Activated CD4-positive, alpha-beta T cell treated with anti-CD3 and anti-CD28 coated beads, Interleukin-2, amount 10 ng/mL, durations not matched to agents 24 days and 14 days (primary cell): ENCODE measurements around the gene POLR1B. TPM values are rescaled to one million over a fixed set of nuclear protein-coding genes. Genes with fewer than 3 reads are reported as not detected.

Source experiments
- DNase-seq: peaks from one replicate; pipeline ENCODE4 v3.0.0; 2022
- H3K27ac Mint-ChIP-seq: one replicate; pipeline ENCODE4 v1.8.0; 2022; ENCODE audit warnings: mild to moderate bottlenecking, mixed read lengths
- H3K27me3 Mint-ChIP-seq: one replicate; pipeline ENCODE4 v1.8.0; 2022; ENCODE audit warnings: mixed read lengths
- H3K36me3 Mint-ChIP-seq: one replicate; pipeline ENCODE4 v1.8.0; 2022; ENCODE audit warnings: low read depth, mild to moderate bottlenecking, mixed read lengths
- H3K4me1 Mint-ChIP-seq: one replicate; pipeline ENCODE4 v1.8.0; 2021; ENCODE audit warnings: mixed read lengths
- H3K4me3 Mint-ChIP-seq: one replicate; pipeline ENCODE4 v1.8.0; 2022; ENCODE audit warnings: mild to moderate bottlenecking, moderate library complexity, mixed read lengths
- H3K9me3 Mint-ChIP-seq: one replicate; pipeline ENCODE4 v1.8.0; 2021; ENCODE audit warnings: mixed read lengths
- intact Hi-C: fragments of 100-400 bp; cut with micrococcal nuclease; formaldehyde crosslinking; loops from one replicate; pipeline ENCODE4 v1.15.1; 2023
- total RNA-seq: library from RNA; stranded (reverse); gene quantifications from 2 replicates; pipeline ENCODE4 v1.2.3, GENCODE V29; 2022

Gene POLR1B
- total RNA-seq, 1 donor from 2014 or later = 71.9 TPM

GRCh38 chr2:112577756-112578155 lies 35.5 kb downstream of the POLR1B start:
- Mint-ChIP-seq H3K4me3 (no peak overlapping the region), H3K9me3 (no peaks in the 10 kb centered on the region), H3K36me3 (peaks cover 45% of the 10 kb centered on the region), H3K4me1 (peaks cover 11% of the 10 kb centered on the region), H3K27ac (no peak overlapping the region), H3K27me3 (no peaks in the 10 kb centered on the region)
- intact Hi-C loops = no loop called here
- DNase-seq = no peak

- Mint-ChIP-seq H3K27me3 (no peaks in the 10 kb centered on the region), H3K36me3 (peaks cover 34% of the 10 kb centered on the region), H3K4me1 (peaks cover 19% of the 10 kb centered on the region), H3K27ac (no peak overlapping the region), H3K4me3 (no peak overlapping the region), H3K9me3 (no peaks in the 10 kb centered on the region)
- DNase-seq = no peak
- intact Hi-C loops = no loop called here
These were observed 37.0 kb downstream of the POLR1B start for GRCh38 chr2:112579241-112579640.

GRCh38 chr2:112580084-112580483 lies 37.8 kb downstream of the POLR1B start:
- intact Hi-C loops = loop anchor here (10.0 kb wide), 1 partner anchor 395 kb away; no protein-coding TSS in a partner anchor
- no peak overlapping the region for H3K27ac Mint-ChIP-seq
- H3K27me3 Mint-ChIP-seq = no peaks in the 10 kb centered on the region
- peaks cover 25% of the 10 kb centered on the region for H3K4me1 Mint-ChIP-seq
- H3K4me3 Mint-ChIP-seq = no peak overlapping the region
- no peaks in the 10 kb centered on the region for H3K9me3 Mint-ChIP-seq
- DNase-seq = no peak
- H3K36me3 Mint-ChIP-seq = peaks cover 27% of the 10 kb centered on the region

GRCh38 chr2:112582314-112582746 lies 40.1 kb downstream of the POLR1B start:
- H3K27me3 Mint-ChIP-seq = no peaks in the 10 kb centered on the region
- H3K27ac Mint-ChIP-seq = peak overlapping the region; percentile 74
- no peak overlapping the region for H3K4me3 Mint-ChIP-seq
- peaks cover 35% of the 10 kb centered on the region for H3K4me1 Mint-ChIP-seq
- peak; percentile 81 for DNase-seq
- H3K36me3 Mint-ChIP-seq = peaks cover 20% of the 10 kb centered on the region
- no peaks in the 10 kb centered on the region for H3K9me3 Mint-ChIP-seq
- intact Hi-C loops = loop anchor here (10.0 kb wide), 1 partner anchor 398 kb away; no protein-coding TSS in a partner anchor

GRCh38 chr2:112583497-112584133 lies 41.4 kb downstream of the POLR1B start:
- Mint-ChIP-seq H3K27me3 (no peaks in the 10 kb centered on the region), H3K4me1 (peaks cover 35% of the 10 kb centered on the region), H3K36me3 (peaks cover 20% of the 10 kb centered on the region), H3K4me3 (peak overlapping the region; percentile 93), H3K9me3 (no peaks in the 10 kb centered on the region), H3K27ac (peak overlapping the region; percentile 99)
- peak; percentile 67 for DNase-seq
- intact Hi-C loops = loop anchor here (1.0 to 10.0 kb wide), 7 partner anchors 41 to 399 kb away; partner anchors contain the start of genes POLR1B, SLC20A1 and ZC3H8

- intact Hi-C loops = loop anchor here (1.0 to 10.0 kb wide), 7 partner anchors 42 to 400 kb away; partner anchors contain the start of genes POLR1B, SLC20A1 and ZC3H8
- peaks cover 33% of the 10 kb centered on the region for H3K4me1 Mint-ChIP-seq
- no peaks in the 10 kb centered on the region for H3K27me3 Mint-ChIP-seq
- peak; percentile 98 for DNase-seq
- H3K9me3 Mint-ChIP-seq = no peaks in the 10 kb centered on the region
- H3K27ac Mint-ChIP-seq = peak within 1 kb of the TSS; percentile 99
- peak within 1 kb of the TSS; percentile 93 for H3K4me3 Mint-ChIP-seq
- peaks cover 20% of the 10 kb centered on the region for H3K36me3 Mint-ChIP-seq
These were observed 42.0 kb downstream of the POLR1B start, which contains the start of gene CHCHD5 for GRCh38 chr2:112584134-112584890. Gene CHCHD5 (plus strand): TSS chr2:112584609. CDS start chr2:112584648, 39 bp downstream.

- intact Hi-C loops = loop anchor here (1.0 to 10.0 kb wide), 7 partner anchors 41 to 400 kb away; partner anchors contain the start of genes POLR1B, SLC20A1 and ZC3H8
- peaks cover 17% of the 10 kb centered on the region for H3K36me3 Mint-ChIP-seq
- peaks cover 31% of the 10 kb centered on the region for H3K4me1 Mint-ChIP-seq
- no peak for DNase-seq
- no peaks in the 10 kb centered on the region for H3K9me3 Mint-ChIP-seq
- H3K27me3 Mint-ChIP-seq = no peaks in the 10 kb centered on the region
- peak overlapping the region; percentile 99 for H3K27ac Mint-ChIP-seq
- peak overlapping the region; percentile 93 for H3K4me3 Mint-ChIP-seq
These were observed 42.6 kb downstream of the POLR1B start for GRCh38 chr2:112584891-112585250.

- intact Hi-C loops = loop anchor here (2.0 to 10.0 kb wide), 3 partner anchors 107 to 401 kb away; partner anchors contain the start of gene ZC3H8
- Mint-ChIP-seq H3K27ac (peak overlapping the region; percentile 99), H3K27me3 (no peaks in the 10 kb centered on the region), H3K36me3 (peaks cover 17% of the 10 kb centered on the region), H3K9me3 (no peaks in the 10 kb centered on the region), H3K4me1 (peaks cover 31% of the 10 kb centered on the region), H3K4me3 (peak overlapping the region; percentile 93)
- DNase-seq = no peak
These were observed 43.1 kb downstream of the POLR1B start for GRCh38 chr2:112585400-112585799.

GRCh38 chr2:112585873-112586464 lies 43.7 kb downstream of the POLR1B start:
- Mint-ChIP-seq H3K9me3 (no peaks in the 10 kb centered on the region), H3K27me3 (no peaks in the 10 kb centered on the region), H3K4me1 (peaks cover 31% of the 10 kb centered on the region), H3K4me3 (peak overlapping the region; percentile 63), H3K27ac (peak overlapping the region; percentile 99), H3K36me3 (peaks cover 17% of the 10 kb centered on the region)
- intact Hi-C loops = loop anchor here (2.0 to 10.0 kb wide), 3 partner anchors 107 to 401 kb away; partner anchors contain the start of gene ZC3H8
- DNase-seq = no peak

- Mint-ChIP-seq H3K27ac (no peak overlapping the region), H3K4me3 (no peak overlapping the region), H3K36me3 (peaks cover 22% of the 10 kb centered on the region), H3K27me3 (no peaks in the 10 kb centered on the region), H3K9me3 (no peaks in the 10 kb centered on the region), H3K4me1 (peaks cover 17% of the 10 kb centered on the region)
- no peak for DNase-seq
- intact Hi-C loops = loop anchor here (10.0 kb wide), 1 partner anchor 404 kb away; no protein-coding TSS in a partner anchor
These were observed 46.4 kb downstream of the POLR1B start for GRCh38 chr2:112588611-112589045.

GRCh38 chr2:112591413-112591812 lies 49.1 kb downstream of the POLR1B start:
- intact Hi-C loops = no loop called here
- H3K9me3 Mint-ChIP-seq = no peaks in the 10 kb centered on the region
- DNase-seq = no peak
- peaks cover 3% of the 10 kb centered on the region for H3K4me1 Mint-ChIP-seq
- H3K27me3 Mint-ChIP-seq = no peaks in the 10 kb centered on the region
- no peak overlapping the region for H3K27ac Mint-ChIP-seq
- no peak overlapping the region for H3K4me3 Mint-ChIP-seq
- peaks cover 23% of the 10 kb centered on the region for H3K36me3 Mint-ChIP-seq

- Mint-ChIP-seq H3K27me3 (no peaks in the 10 kb centered on the region), H3K36me3 (peaks cover 14% of the 10 kb centered on the region), H3K9me3 (no peaks in the 10 kb centered on the region), H3K27ac (no peak overlapping the region), H3K4me1 (no peaks in the 10 kb centered on the region), H3K4me3 (no peak overlapping the region)
- intact Hi-C loops = no loop called here
- no peak for DNase-seq
These were observed 51.5 kb downstream of the POLR1B start for GRCh38 chr2:112593736-112594135.

- no peaks in the 10 kb centered on the region for H3K27me3 Mint-ChIP-seq
- intact Hi-C loops = no loop called here
These were observed 55.5 kb downstream of the POLR1B start for GRCh38 chr2:112597537-112598322.

More at GRCh38 chr2:112597537-112598322, 55.5 kb downstream of the POLR1B start:
- Mint-ChIP-seq H3K36me3 (peaks cover 12% of the 10 kb centered on the region), H3K4me1 (peaks cover 5% of the 10 kb centered on the region), H3K27ac (no peak overlapping the region), H3K9me3 (no peaks in the 10 kb centered on the region), H3K4me3 (no peak overlapping the region)
- DNase-seq = no peak
